ENCODE data around the gene ARSB. TPM values are rescaled to one million over a fixed set of nuclear protein-coding genes. Genes with fewer than 3 reads are reported as not detected.

Gene ARSB
- total RNA-seq, 1 donor = 38.4 TPM

DNA sequence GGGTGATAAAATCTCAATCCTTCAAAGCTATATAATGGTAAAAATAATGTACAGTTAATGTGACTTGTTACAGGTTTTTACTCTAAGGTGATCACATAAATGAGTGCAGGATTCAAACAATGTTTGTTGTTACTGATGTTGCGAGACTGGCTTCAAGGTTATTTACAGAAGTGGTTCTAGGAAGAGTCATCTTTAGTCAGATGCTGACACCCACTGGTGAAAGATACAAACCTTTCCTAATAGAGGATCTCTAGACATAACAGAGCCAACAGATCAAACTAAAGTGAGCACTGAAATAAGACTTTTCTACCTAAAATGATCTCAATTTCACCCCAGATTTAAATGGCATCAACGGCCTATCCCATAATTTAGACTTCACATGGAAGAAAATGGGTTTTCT lies 20.2 kb downstream of the ARSB start:
- no peak for DNase-seq (ENCODE audit: insufficient read length, low spot score, missing footprints)
- Histone ChIP-seq H3K79me2 (ENCODE audit: insufficient read depth, low read length) (no peaks in the 10 kb centered on the region), H3K4me2 (ENCODE audit: insufficient read depth, low read length) (no peak overlapping the region), H3K27ac (ENCODE audit: low read depth, low read length) (no peak overlapping the region), H4K20me1 (ENCODE audit: insufficient read depth, low read length) (no peaks in the 10 kb centered on the region), H2AFZ (ENCODE audit: low read length) (no peak overlapping the region), H3K36me3 (ENCODE audit: insufficient read depth, low read length) (peaks cover 6% of the 10 kb centered on the region), H3K9me3 (ENCODE audit: low read depth, low read length) (no peaks in the 10 kb centered on the region), H3K27me3 (ENCODE audit: insufficient read depth, low read length) (no peaks in the 10 kb centered on the region), H3K4me3 (ENCODE audit: insufficient read depth, low read length) (no peak overlapping the region), H3K4me1 (ENCODE audit: insufficient read depth, low read length) (no peaks in the 10 kb centered on the region)
- peak; percentile 50 for TF ChIP-seq CTCF (IDR thresholded peaks at IDR 0.05; ENCODE audit: extremely low read depth, low read depth, low read length)

DNA sequence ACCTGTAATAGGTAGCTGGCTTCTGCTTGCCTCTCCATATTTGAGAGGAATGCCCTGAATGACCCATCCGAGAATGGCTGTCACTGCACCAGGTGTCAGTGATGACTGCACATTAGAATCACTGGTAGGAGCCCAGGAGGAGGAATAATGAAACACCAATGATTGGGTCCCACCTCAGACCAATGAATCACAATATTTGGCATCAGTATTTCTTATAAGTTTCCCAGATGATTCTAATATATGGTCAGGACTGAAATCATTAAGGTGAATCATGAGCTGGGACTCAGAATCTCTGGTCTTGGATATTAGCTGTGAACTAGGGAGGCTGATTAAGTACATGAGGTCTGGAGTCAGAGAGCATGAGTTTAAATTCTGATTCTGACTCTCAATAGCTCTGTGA lies 23.4 kb downstream of the ARSB start:
- no peaks in the 10 kb centered on the region for H3K27me3 ChIP-seq (ENCODE audit: insufficient read depth, low read length)
- peaks cover 6% of the 10 kb centered on the region for H3K36me3 ChIP-seq (ENCODE audit: insufficient read depth, low read length)
- H4K20me1 ChIP-seq (ENCODE audit: insufficient read depth, low read length) = no peaks in the 10 kb centered on the region
- H3K79me2 ChIP-seq (ENCODE audit: insufficient read depth, low read length) = no peaks in the 10 kb centered on the region
- H3K27ac ChIP-seq (ENCODE audit: low read depth, low read length) = no peak overlapping the region
- DNase-seq (ENCODE audit: insufficient read length, low spot score, missing footprints) = no peak
- H3K4me1 ChIP-seq (ENCODE audit: insufficient read depth, low read length) = no peaks in the 10 kb centered on the region
- no peaks in the 10 kb centered on the region for H3K9me3 ChIP-seq (ENCODE audit: low read depth, low read length)
- no peak overlapping the region for H3K4me2 ChIP-seq (ENCODE audit: insufficient read depth, low read length)
- no peak for TF ChIP-seq CTCF (IDR thresholded peaks at IDR 0.05; ENCODE audit: extremely low read depth, low read depth, low read length)
- no peak overlapping the region for H3K4me3 ChIP-seq (ENCODE audit: insufficient read depth, low read length)
- H2AFZ ChIP-seq (ENCODE audit: low read length) = no peak overlapping the region

- Histone ChIP-seq H3K9me3 (ENCODE audit: low read depth, low read length) (no peaks in the 10 kb centered on the region), H3K27ac (ENCODE audit: low read depth, low read length) (no peak overlapping the region), H3K36me3 (ENCODE audit: insufficient read depth, low read length) (peaks cover 6% of the 10 kb centered on the region), H3K4me3 (ENCODE audit: insufficient read depth, low read length) (no peak overlapping the region), H2AFZ (ENCODE audit: low read length) (no peak overlapping the region), H3K27me3 (ENCODE audit: insufficient read depth, low read length) (no peaks in the 10 kb centered on the region), H4K20me1 (ENCODE audit: insufficient read depth, low read length) (no peaks in the 10 kb centered on the region), H3K4me1 (ENCODE audit: insufficient read depth, low read length) (no peaks in the 10 kb centered on the region), H3K4me2 (ENCODE audit: insufficient read depth, low read length) (no peak overlapping the region), H3K79me2 (ENCODE audit: insufficient read depth, low read length) (no peaks in the 10 kb centered on the region)
- DNase-seq (ENCODE audit: insufficient read length, low spot score, missing footprints) = no peak
- TF ChIP-seq CTCF (IDR thresholded peaks at IDR 0.05; ENCODE audit: extremely low read depth, low read depth, low read length) = no peak
Measured at GRCh38 chr5:78959767-78960166, 25.3 kb downstream of the ARSB start.

GRCh38 chr5:78958672-78959445 lies 26.3 kb downstream of the ARSB start:
- no peak for DNase-seq (ENCODE audit: insufficient read length, low spot score, missing footprints)
- H3K27ac ChIP-seq (ENCODE audit: low read depth, low read length) = no peak overlapping the region
- H3K36me3 ChIP-seq (ENCODE audit: insufficient read depth, low read length) = peaks cover under 1% of the 10 kb centered on the region
- no peaks in the 10 kb centered on the region for H3K27me3 ChIP-seq (ENCODE audit: insufficient read depth, low read length)
- H3K9me3 ChIP-seq (ENCODE audit: low read depth, low read length) = no peaks in the 10 kb centered on the region
- no peak overlapping the region for H3K4me2 ChIP-seq (ENCODE audit: insufficient read depth, low read length)
- no peak overlapping the region for H2AFZ ChIP-seq (ENCODE audit: low read length)
- no peaks in the 10 kb centered on the region for H3K4me1 ChIP-seq (ENCODE audit: insufficient read depth, low read length)
- no peak for TF ChIP-seq CTCF (IDR thresholded peaks at IDR 0.05; ENCODE audit: extremely low read depth, low read depth, low read length)
- H3K4me3 ChIP-seq (ENCODE audit: insufficient read depth, low read length) = no peak overlapping the region
- H3K79me2 ChIP-seq (ENCODE audit: insufficient read depth, low read length) = no peaks in the 10 kb centered on the region
- no peaks in the 10 kb centered on the region for H4K20me1 ChIP-seq (ENCODE audit: insufficient read depth, low read length)
